Adrenal gland (tissue), 12 donors: ENCODE measurements around the gene ZBP1. TPM values are rescaled to one million over a fixed set of nuclear protein-coding genes. Genes with fewer than 3 reads are reported as not detected.

Experiments used
- DNase-seq, 7 donors: peaks; one replicate each; pipeline ENCODE4 v3.0.0-alpha.2; 2019 to 2020
- H3K27ac ChIP-seq, 5 donors: fragments of 200-600 bp; sonication (generic) in 4 of 5; 1 replicate in 3 of 5; 2 replicates in 2 of 5; pipeline versions ENCODE4 v1.5.1 to v1.8.0; 2016 to 2020; ENCODE audit warnings: mild to moderate bottlenecking in 1 of 5
- H3K27me3 ChIP-seq: fragments of 200-600 bp; 2 replicates; pipeline ENCODE4 v1.8.0; 2021
- H3K36me3 ChIP-seq, 2 donors: fragments of 200-600 bp; replicated peaks in 1 of 2; 1 replicate in 1 of 2; 2 replicates in 1 of 2; pipeline versions ENCODE4 v1.5.1 to v1.8.0; 2018 to 2022
- H3K4me1 ChIP-seq, 2 donors: fragments of 200-600 bp; replicated peaks in 1 of 2; 1 replicate in 1 of 2; 2 replicates in 1 of 2; pipeline versions ENCODE4 v1.5.1 to v1.8.0; 2018 to 2021
- H3K4me3 ChIP-seq, 4 donors: fragments of 200-600 bp; sonication (generic) in 3 of 4; one replicate each; pipeline ENCODE4 v1.5.1; 2016 to 2018
- H3K9me3 ChIP-seq, 3 donors: fragments of 200-600 bp; sonication (generic) in 1 of 3; replicated peaks in 1 of 3; 1 replicate in 2 of 3; 2 replicates in 1 of 3; pipeline versions ENCODE4 v1.5.1 to v1.8.0; 2016 to 2021
- CTCF ChIP-seq, 6 experiments: fragments of 450-650 bp in 4 of 6; fragments of 200-600 bp in 2 of 6; sonication (generic) in 1 of 6; IDR thresholded peaks; 1 replicate in 5 of 6; 2 replicates in 1 of 6; pipeline versions ENCODE4 v1.5.1 to v1.8.0; 2016 to 2021; ENCODE audit warnings: antibody characterized with exemption in 6 of 6, mild to moderate bottlenecking in 2 of 6, moderate library complexity in 1 of 6
- POLR2A ChIP-seq, 2 donors: fragments of 450-650 bp; IDR thresholded peaks; one replicate each; pipeline ENCODE4 v1.6.1; 2017; ENCODE audit warnings: antibody characterized with exemption in 2 of 2, mild to moderate bottlenecking in 2 of 2, moderate library complexity in 1 of 2
- WGBS, 4 donors: extraction: QIAGEN DNeasy Blood & Tissue Kit in 2 of 4; methylation state at CpG; one replicate each; pipeline versions ENCODE4 v1.1.5 to v1.1.7; 2013 to 2017; 5-methylcytosine and 5-hydroxymethylcytosine counted together
- intact Hi-C, 2 donors: fragments of 100-400 bp; cut with DNase I; formaldehyde crosslinking; loops; one replicate each; pipeline versions ENCODE4 v1.14.1 to v1.15.0; 2022 to 2023
- polyA plus RNA-seq, 3 donors: library from polyadenylated mRNA; stranded (reverse); fragments of 200-250 nt in 2 of 3; fragments of 350-450 nt in 1 of 3; fragmentation: Illumina TruSeq in 1 of 3; extraction: RNeasy Lipid Tissue Mini Kit (QIAGEN cat#74804) in 1 of 3; gene quantifications; one replicate each; pipeline ENCODE4 v1.2.3, GENCODE V29; 2013 to 2014
- total RNA-seq, 9 donors: library from RNA; depleted of rRNA in 4 of 9; stranded (reverse); fragments of >200 nt in 4 of 9; fragments of 120-200 nt in 1 of 9; fragmentation: NEBNext Ultra II Directional in 1 of 9; extraction: Animal tissue kit (Norgen Biotek cat#: 25700) in 1 of 9; gene quantifications; one replicate each; pipeline versions ENCODE4 v1.1.0 to v1.2.4, GENCODE V29; 2013 to 2023
- donor health status: healthy with polysubstance abuse.
- donor health status: Bipolar disorder and iron deficiency.
- donor health status: DM: yes; HTN: yes; CAD: no.
- donor health status: DM: no; HTN: no; CAD: no.
- donor health status: DM: no; HTN: no; CAD: no.
- donor health status: DM: yes; HTN: yes; CAD: no.

Gene ZBP1
- total and polyA plus RNA-seq, 12 donors: 0.14 to 2.9 (median 0.68) TPM; not detected in 3

- intact Hi-C loops: no loop called here
- H3K36me3 ChIP-seq: no peaks in the 10 kb centered on the region
- DNase-seq: no peak
- H3K27ac ChIP-seq: no peak overlapping the region
- TF ChIP-seq CTCF (IDR thresholded peaks at IDR 0.05): no peak
- TF ChIP-seq POLR2A (IDR thresholded peaks at IDR 0.05): no peak
- WGBS, 4 donors: 72 to 86% (median 79%) methylated on average over 2 of the region's 2 CpGs
- no peak overlapping the region for H3K4me3 ChIP-seq
- no peaks in the 10 kb centered on the region for H3K4me1 ChIP-seq
- no peaks in the 10 kb centered on the region for H3K9me3 ChIP-seq
- no peaks in the 10 kb centered on the region for H3K27me3 ChIP-seq
Measured at GRCh38 chr20:57601211-57601570, 19.0 kb downstream of the ZBP1 start.

- Histone ChIP-seq H3K4me3 (no peak overlapping the region), H3K4me1 (no peaks in the 10 kb centered on the region), H3K9me3 (no peaks in the 10 kb centered on the region), H3K27me3 (no peaks in the 10 kb centered on the region), H3K27ac (no peak overlapping the region), H3K36me3 (no peaks in the 10 kb centered on the region)
- 70 to 73% (median 71%) methylated on average over 12 to 13 of the region's 13 CpGs for WGBS, 4 donors
- no peak for DNase-seq
- intact Hi-C loops: no loop called here
- TF ChIP-seq POLR2A (IDR thresholded peaks at IDR 0.05): no peak
- no peak for TF ChIP-seq CTCF (IDR thresholded peaks at IDR 0.05)
Measured at GRCh38 chr20:57600320-57601210, 19.7 kb downstream of the ZBP1 start.

DNA sequence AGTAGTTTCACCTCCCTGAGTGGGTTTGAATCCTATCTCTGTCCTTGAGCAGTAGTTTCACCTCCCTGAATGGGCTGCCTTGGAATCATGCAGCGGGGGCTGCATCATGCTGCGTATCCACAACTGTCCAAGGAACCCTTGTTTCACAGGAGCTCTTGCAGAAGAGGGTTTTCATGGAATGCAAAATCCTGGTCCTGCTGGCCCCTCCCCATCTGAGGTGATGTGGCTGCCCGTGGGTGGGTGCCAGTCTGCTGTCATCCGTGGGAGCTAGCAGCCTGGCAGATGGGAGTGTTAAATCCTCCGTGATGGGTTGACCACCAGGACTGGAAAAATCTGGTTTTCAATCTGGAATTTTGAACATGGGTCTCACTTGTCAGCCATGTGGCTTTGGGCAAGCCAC lies 21.7 kb downstream of the ZBP1 start:
- Histone ChIP-seq H3K27ac (no peak overlapping the region), H3K9me3 (no peaks in the 10 kb centered on the region), H3K27me3 (no peaks in the 10 kb centered on the region), H3K4me1 (no peaks in the 10 kb centered on the region), H3K36me3 (no peaks in the 10 kb centered on the region), H3K4me3 (no peak overlapping the region)
- TF ChIP-seq POLR2A (IDR thresholded peaks at IDR 0.05) (no peak), CTCF (IDR thresholded peaks at IDR 0.05) (no peak)
- intact Hi-C loops: loop anchor here (5.0 to 10.0 kb wide), 3 partner anchors 214 to 609 kb away; no protein-coding TSS in a partner anchor
- DNase-seq: no peak
- WGBS, 4 donors: 71 to 80% (median 75%) methylated on average over 3 to 5 of the region's 5 CpGs

DNA sequence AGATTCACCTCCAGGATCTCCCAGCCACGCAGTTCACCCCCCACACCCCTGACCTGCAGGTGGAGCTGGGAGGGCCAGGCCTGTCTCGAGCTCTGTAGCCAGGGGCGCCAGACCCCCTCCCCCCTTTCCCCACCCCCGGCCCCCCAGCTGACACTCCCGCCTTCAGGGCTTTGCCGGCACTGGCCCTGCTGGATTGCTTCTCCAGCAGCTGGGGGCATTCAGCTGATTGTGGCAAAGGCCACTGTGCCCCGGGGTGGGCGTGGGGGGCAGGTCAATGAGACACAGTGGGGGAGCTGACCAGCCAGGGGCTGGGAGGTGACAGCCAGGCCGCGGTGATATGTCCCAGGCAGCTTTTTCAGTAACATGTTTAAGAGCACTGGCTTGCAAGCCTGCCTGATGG lies 22.2 kb downstream of the ZBP1 start:
- no peaks in the 10 kb centered on the region for H3K4me1 ChIP-seq
- intact Hi-C loops: loop anchor here (5.0 to 10.0 kb wide), 3 partner anchors 213 to 609 kb away; no protein-coding TSS in a partner anchor
- no peak for TF ChIP-seq POLR2A (IDR thresholded peaks at IDR 0.05)
- no peak for TF ChIP-seq CTCF (IDR thresholded peaks at IDR 0.05)
- no peaks in the 10 kb centered on the region for H3K27me3 ChIP-seq
- no peak overlapping the region for H3K4me3 ChIP-seq
- WGBS, 4 donors: 48 to 58% (median 56%) methylated on average over 4 to 10 of the region's 10 CpGs
- no peaks in the 10 kb centered on the region for H3K36me3 ChIP-seq
- H3K27ac ChIP-seq: no peak overlapping the region
- no peak for DNase-seq
- no peaks in the 10 kb centered on the region for H3K9me3 ChIP-seq
